Mesodermal cell (in vitro differentiated cells): Measurements from ENCODE around the gene TTC22.

Source experiments
- H3K27ac ChIP-seq: 2 replicates; pipeline ENCODE4 v1.7.0; 2013; ENCODE audit warnings: mild to moderate bottlenecking, low read depth, low read length, moderate library complexity; ENCODE audit not compliant: severe bottlenecking
- H3K36me3 ChIP-seq: 2 replicates; pipeline ENCODE4 v1.7.1; 2013; ENCODE audit warnings: mild to moderate bottlenecking, low read length, moderate library complexity; ENCODE audit not compliant: control insufficient read depth, insufficient read depth
- H3K4me1 ChIP-seq: one replicate; pipeline ENCODE4 v1.7.1; 2013; ENCODE audit warnings: mild to moderate bottlenecking, low read length; ENCODE audit not compliant: insufficient read depth, control insufficient read depth, poor library complexity, severe bottlenecking
- H3K4me3 ChIP-seq: 2 replicates; pipeline ENCODE4 v1.7.0; 2013; ENCODE audit warnings: low read length, control low read depth, mild to moderate bottlenecking; ENCODE audit not compliant: insufficient read depth, poor library complexity, severe bottlenecking; ENCODE audit errors: extremely low read depth
- H3K9me3 ChIP-seq: 2 replicates; pipeline ENCODE4 v1.7.1; 2013; ENCODE audit warnings: mild to moderate bottlenecking, low read length, moderate library complexity; ENCODE audit not compliant: control insufficient read depth
- WGBS, 2 experiments: methylation state at CpG; one replicate each; pipeline ENCODE4 v1.1.5; 2013; ENCODE audit warnings: missing lambda C conversion rate in 2 of 2; ENCODE audit not compliant: insufficient coverage in 2 of 2; 5-methylcytosine and 5-hydroxymethylcytosine counted together

The TTC22 gene

GRCh38 chr1:54843449-54843848 is 42.3 kb upstream of the TTC22 start:
- WGBS, 2 experiments = 100% methylated on average over 3 to 4 of the region's 5 CpGs
- no peak overlapping the region for H3K4me3 ChIP-seq

DNA sequence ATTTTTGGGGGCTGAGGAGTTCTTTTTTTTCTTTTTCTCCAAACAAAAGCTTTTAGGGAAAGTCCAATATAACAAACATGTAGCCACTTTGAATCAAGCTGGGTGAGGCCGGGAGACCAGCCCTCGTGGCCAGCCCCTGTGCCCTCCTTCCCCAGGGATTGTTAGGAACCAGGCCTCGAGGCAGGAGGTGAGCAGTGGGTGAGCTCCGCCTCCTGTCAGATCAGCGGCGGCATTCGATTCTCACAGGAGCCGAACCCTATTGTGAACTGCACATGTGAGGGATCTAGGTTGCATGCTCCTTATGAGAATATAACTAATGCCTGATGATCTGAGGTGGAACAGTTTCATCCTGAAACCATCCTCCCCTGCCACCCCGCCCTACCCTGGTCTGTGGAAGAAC is 41.8 kb upstream of the TTC22 start:
- Histone ChIP-seq H3K27ac (no peak overlapping the region), H3K4me1 (no peaks in the 10 kb centered on the region), H3K36me3 (peaks cover 10% of the 10 kb centered on the region), H3K9me3 (no peaks in the 10 kb centered on the region), H3K4me3 (no peak overlapping the region)
- WGBS, 2 experiments = 75 to 84% methylated on average over 4 to 7 of the region's 9 CpGs

More at GRCh38 chr1:54843449-54843848, 42.3 kb upstream of the TTC22 start:
- Histone ChIP-seq H3K9me3 (no peaks in the 10 kb centered on the region), H3K27ac (no peak overlapping the region), H3K4me1 (no peaks in the 10 kb centered on the region), H3K36me3 (peaks cover 15% of the 10 kb centered on the region)

DNA sequence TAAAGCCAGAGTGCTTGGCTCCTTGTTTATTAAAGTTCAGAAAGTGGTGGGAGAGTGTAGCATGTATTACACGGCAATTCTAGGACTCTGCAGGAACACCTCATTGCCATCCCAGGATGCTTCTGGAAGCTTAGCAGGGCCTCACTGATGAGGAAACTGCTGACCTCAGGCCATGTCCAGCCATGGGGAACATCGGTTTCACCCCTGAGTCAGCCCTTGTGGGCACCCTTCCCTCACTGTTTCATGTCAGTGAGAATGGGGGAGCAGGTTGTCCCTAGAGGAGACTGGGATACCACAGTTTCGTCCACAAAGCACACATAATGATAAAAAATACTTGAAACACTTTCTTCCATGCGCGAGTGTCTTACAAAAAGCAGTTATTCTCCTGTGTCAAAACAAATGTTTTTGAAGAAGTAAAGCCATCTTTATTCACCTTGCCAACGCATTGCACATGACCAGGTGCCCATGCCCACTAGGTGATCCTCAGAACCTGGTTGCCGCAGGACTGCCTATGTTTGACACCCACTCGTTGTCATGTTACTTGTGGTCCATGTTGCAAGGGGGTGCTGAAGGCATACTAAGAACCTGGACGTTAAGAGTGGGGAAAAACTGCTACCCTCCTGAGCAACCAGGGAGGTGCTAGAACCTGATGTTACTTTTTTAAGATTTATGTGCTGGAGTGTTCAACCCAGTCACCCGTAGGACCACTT is 41.2 kb upstream of the TTC22 start:
- WGBS, 2 experiments = 89 to 93% methylated on average over 8 of the region's 10 CpGs
- no peaks in the 10 kb centered on the region for H3K4me1 ChIP-seq
- H3K9me3 ChIP-seq = no peaks in the 10 kb centered on the region
- no peak overlapping the region for H3K27ac ChIP-seq
- H3K4me3 ChIP-seq = no peak overlapping the region
- H3K36me3 ChIP-seq = peaks cover 9% of the 10 kb centered on the region

DNA sequence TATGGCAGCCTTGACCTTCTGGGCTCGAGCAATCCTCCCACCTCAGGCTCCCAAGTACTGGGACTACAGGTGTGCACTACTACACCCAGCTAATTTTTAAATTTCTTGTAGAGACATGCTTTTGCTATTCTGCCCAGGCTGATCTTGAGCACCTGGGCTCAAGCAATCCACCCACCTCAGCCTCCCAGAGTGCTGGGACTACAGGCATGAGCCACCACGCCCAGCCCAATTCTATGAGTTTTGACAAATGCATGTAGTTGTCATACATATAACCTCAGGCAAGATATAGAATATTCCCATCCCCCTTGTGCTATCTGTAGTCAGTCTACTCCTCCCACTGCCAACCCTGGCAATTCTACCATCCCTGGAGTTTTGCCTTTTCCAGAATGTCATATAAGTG is 38.7 kb upstream of the TTC22 start:
- H3K27ac ChIP-seq = no peak overlapping the region
- H3K36me3 ChIP-seq = no peaks in the 10 kb centered on the region
- WGBS, 2 experiments = 0% methylated on average over 1 of the region's 2 CpGs
- H3K4me3 ChIP-seq = no peak overlapping the region
- H3K9me3 ChIP-seq = no peaks in the 10 kb centered on the region
- H3K4me1 ChIP-seq = no peaks in the 10 kb centered on the region

DNA sequence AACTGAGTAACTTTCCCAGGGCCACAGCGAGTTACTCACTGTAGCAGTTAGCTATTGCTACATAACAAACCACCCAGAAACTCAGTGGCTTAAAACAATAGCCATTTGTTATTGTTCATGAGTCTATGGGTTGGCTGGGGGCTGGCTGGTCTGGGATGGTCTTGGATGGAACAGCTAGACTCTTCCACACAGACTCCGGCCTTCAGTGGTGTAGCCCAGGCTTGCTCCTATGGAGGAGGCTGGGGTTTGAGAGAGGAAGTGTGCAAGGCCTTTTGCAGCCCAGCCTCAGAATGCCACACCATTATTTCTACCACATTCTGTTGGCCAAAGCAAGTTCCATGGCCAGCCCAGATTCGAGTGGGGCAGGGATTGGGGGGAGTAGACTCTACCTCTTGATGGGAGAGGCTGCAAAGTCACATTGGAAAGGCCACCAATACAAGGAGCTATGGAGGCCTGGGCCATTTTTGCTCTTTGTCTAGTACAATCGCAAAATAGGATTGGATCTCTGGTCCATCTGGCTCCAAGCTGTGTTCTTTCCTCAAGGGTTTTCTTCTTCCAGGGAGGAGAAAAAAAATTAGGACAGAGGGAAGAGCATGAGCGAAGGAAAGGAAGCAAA is 37.5 kb upstream of the TTC22 start:
- Histone ChIP-seq H3K4me1 (no peaks in the 10 kb centered on the region), H3K36me3 (no peaks in the 10 kb centered on the region), H3K4me3 (no peak overlapping the region), H3K9me3 (no peaks in the 10 kb centered on the region), H3K27ac (no peak overlapping the region)
- 81 to 85% methylated on average over 3 of the region's 5 CpGs for WGBS, 2 experiments

- Histone ChIP-seq H3K36me3 (no peaks in the 10 kb centered on the region), H3K4me1 (no peaks in the 10 kb centered on the region)
Observed at GRCh38 chr1:54837002-54837853, 36.1 kb upstream of the TTC22 start.

DNA sequence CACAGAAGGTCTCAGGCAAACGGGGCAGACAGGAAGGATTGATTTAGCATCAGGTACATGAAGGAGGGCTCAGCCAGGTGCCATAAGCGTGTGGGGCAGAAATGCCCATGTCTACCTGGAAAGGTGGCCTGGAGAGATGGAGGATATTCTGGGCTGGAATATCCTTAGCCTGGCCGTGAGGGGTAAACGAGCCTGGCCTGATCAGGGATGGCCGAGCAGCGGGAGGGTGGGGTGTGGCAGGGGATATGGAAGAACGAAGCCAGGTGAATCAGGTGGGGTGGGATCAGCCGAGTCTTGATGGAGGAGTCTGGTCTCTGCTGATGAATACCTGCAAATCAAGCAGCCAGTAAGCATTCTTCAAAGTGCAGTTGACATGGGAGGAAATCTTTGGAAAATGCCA is 35.5 kb upstream of the TTC22 start:
- Histone ChIP-seq H3K9me3 (no peaks in the 10 kb centered on the region), H3K4me3 (no peak overlapping the region), H3K36me3 (no peaks in the 10 kb centered on the region), H3K27ac (no peak overlapping the region), H3K4me1 (no peaks in the 10 kb centered on the region)
- WGBS, 2 experiments = 86 to 93% methylated on average over 8 of the region's 8 CpGs

More at GRCh38 chr1:54837002-54837853, 36.1 kb upstream of the TTC22 start:
- Histone ChIP-seq H3K4me3 (no peak overlapping the region), H3K27ac (no peak overlapping the region), H3K9me3 (no peaks in the 10 kb centered on the region)
- 87 to 95% methylated on average over 3 to 4 of the region's 6 CpGs for WGBS, 2 experiments

GRCh38 chr1:54835970-54836369 is 34.8 kb upstream of the TTC22 start:
- Histone ChIP-seq H3K4me1 (no peaks in the 10 kb centered on the region), H3K27ac (no peak overlapping the region), H3K4me3 (no peak overlapping the region), H3K9me3 (no peaks in the 10 kb centered on the region), H3K36me3 (no peaks in the 10 kb centered on the region)
- WGBS, 2 experiments = 72% methylated on average over 2 of the region's 5 CpGs; no CpG with 5 or more reads in 1 of the 2 experiments

GRCh38 chr1:54835131-54835898 is 34.2 kb upstream of the TTC22 start:
- no peaks in the 10 kb centered on the region for H3K4me1 ChIP-seq
- H3K9me3 ChIP-seq = no peaks in the 10 kb centered on the region
- H3K36me3 ChIP-seq = no peaks in the 10 kb centered on the region
- no peak overlapping the region for H3K4me3 ChIP-seq
- no peak overlapping the region for H3K27ac ChIP-seq
- 83 to 95% methylated on average over 4 to 6 of the region's 6 CpGs for WGBS, 2 experiments

DNA sequence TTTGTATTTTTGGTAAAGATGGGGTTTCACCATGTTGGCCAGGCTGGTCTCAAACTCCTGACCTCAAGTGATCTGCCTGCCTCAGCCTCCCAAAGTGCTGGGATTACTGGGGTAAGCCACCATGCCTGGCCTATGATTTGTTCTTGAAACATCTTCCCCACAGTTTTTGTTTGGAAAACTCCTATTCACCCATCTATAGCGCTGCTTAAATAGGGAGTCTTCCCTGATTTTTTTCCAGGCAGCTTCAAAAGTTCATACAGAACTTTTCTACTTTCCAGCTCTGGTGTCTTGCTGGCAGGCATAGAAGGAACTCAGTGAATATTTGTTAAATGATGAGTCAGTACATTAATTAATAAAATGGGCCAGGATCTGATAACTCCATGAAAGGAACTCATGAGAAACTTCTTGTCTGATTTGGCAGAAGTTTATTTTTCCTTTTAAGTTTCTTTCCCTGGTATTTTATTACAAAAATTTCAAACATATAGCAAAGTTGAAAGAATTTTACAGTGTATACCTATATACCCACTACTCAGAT is 33.0 kb upstream of the TTC22 start:
- Histone ChIP-seq H3K36me3 (no peaks in the 10 kb centered on the region), H3K9me3 (no peaks in the 10 kb centered on the region), H3K27ac (no peak overlapping the region), H3K4me3 (no peak overlapping the region), H3K4me1 (no peaks in the 10 kb centered on the region)
- 100% methylated on average over 1 of the region's 1 CpG; no CpG with 5 or more reads in 1 of the 2 experiments for WGBS, 2 experiments
